ENCODE results near the gene LRCH1. TPM values are rescaled to one million over a fixed set of nuclear protein-coding genes. Genes with fewer than 3 reads are reported as not detected.

LRCH1 gene
- total and polyA plus RNA-seq, 10 of the 15 experiments (the other 5 are each of a cell fraction or from before 2014, with no cell fraction given) = 5.3 to 48.9 (median 14.4) TPM

GRCh38 chr13:46663206-46664037 lies 110.5 kb downstream of the LRCH1 start:
- POLR2A ChIA-PET = interaction anchor here (0.8 to 2.3 kb wide), 10 partner anchors 13 to 108 kb away, joined by 3 to 10 read pairs (median 4); no protein-coding TSS in a partner anchor
- Histone ChIP-seq H4K20me1 (ENCODE audit: control insufficient read depth, insufficient read depth) (no peaks in the 10 kb centered on the region), H3K4me2 (ENCODE audit: control insufficient read depth, insufficient read depth) (peak overlapping the region; percentile 30; the same call in 1 of the 2 replicates), H2AFZ (ENCODE audit: control insufficient read depth, low read depth, low read length) (no peak overlapping the region), H3K79me2 (ENCODE audit: control insufficient read depth, insufficient read depth, low read length) (peaks cover 84% of the 10 kb centered on the region), H3K36me3 (ENCODE audit: control insufficient read depth in 2 of 2, insufficient read depth in 2 of 2, low read length in 1 of 2) (no peaks in the 10 kb centered on the region; a peak in 1 of 4 replicates), H3K9ac (ENCODE audit: control insufficient read depth, insufficient read depth, low read length) (no peak overlapping the region), H3K4me3 (no peak overlapping the region), H3K27me3 (replicated peaks in 1 of 2; ENCODE audit: control insufficient read depth in 2 of 2, insufficient read depth in 2 of 2, low read length in 1 of 2) (no peaks in the 10 kb centered on the region), H3K9me3 (replicated peaks; ENCODE audit: control insufficient read depth, insufficient read depth, low read length) (no peaks in the 10 kb centered on the region), H3K4me1 (ENCODE audit: control insufficient read depth, insufficient read depth, low read length) (peaks cover 45% of the 10 kb centered on the region), H3K27ac (ENCODE audit: control insufficient read depth, insufficient read depth) (peak overlapping the region; percentile 67)
- SMC1A ChIA-PET (ENCODE audit: uncharacterized antibody, unreplicated experiment) = interaction anchor here (0.6 to 18.5 kb wide), 23 partner anchors 7 to 275 kb away, joined by 3 to 456 read pairs (median 7); no protein-coding TSS in a partner anchor
- ATAC-seq (peak; percentile 6; the same call in 2 of the 3 replicates), FAIRE-seq (no peak), DNase-seq (ENCODE audit: low read depth, low spot score) (no peak)
- CTCF ChIA-PET = interaction anchor here (0.8 to 2.6 kb wide), 8 partner anchors 18 to 112 kb away, joined by 3 to 14 read pairs (median 6); no protein-coding TSS in a partner anchor
- intact Hi-C loops (cut with micrococcal nuclease; ENCODE audit: unreplicated experiment) (no loop called here), in situ Hi-C loops (cut with MboI) (no loop called here)
- RAD21 ChIA-PET (ENCODE audit: unreplicated experiment) = interaction anchor here (0.6 to 6.7 kb wide), 18 partner anchors 9 to 169 kb away, joined by 3 to 46 read pairs (median 6); partner anchors contain the start of gene LRCH1
- TF ChIP-seq RELA (IDR thresholded peaks at IDR 0.05; ENCODE audit: borderline replicate concordance, partially characterized antibody) = no peak
- WGBS (ENCODE audit: insufficient coverage, insufficient replicate concordance, low lambda C conversion rate, missing lambda C conversion rate) = 21% methylated on average over 3 of the region's 3 CpGs
- no TSS peak for BruUV-seq (replicated peaks)

- 100% methylated on average over 3 of the region's 3 CpGs for WGBS (ENCODE audit: insufficient coverage, insufficient replicate concordance, low lambda C conversion rate, missing lambda C conversion rate)
- ChIA-PET SMC1A (ENCODE audit: uncharacterized antibody, unreplicated experiment) (interaction anchor here (0.7 to 18.5 kb wide), 15 partner anchors 8 to 112 kb away, joined by 3 to 456 read pairs (median 8); no protein-coding TSS in a partner anchor), POLR2A (interaction anchor here (0.8 to 1.5 kb wide), 4 partner anchors 8 to 86 kb away, joined by 3 to 5 read pairs (median 4); no protein-coding TSS in a partner anchor), RAD21 (ENCODE audit: unreplicated experiment) (interaction anchor here (0.7 to 6.7 kb wide), 10 partner anchors 10 to 112 kb away, joined by 3 to 46 read pairs (median 12); partner anchors contain the start of gene LRCH1), CTCF (interaction anchor here (1.2 to 1.5 kb wide), 2 partner anchors 19 to 63 kb away, joined by 3 read pairs; no protein-coding TSS in a partner anchor)
- in situ Hi-C loops (cut with MboI) (no loop called here), intact Hi-C loops (cut with micrococcal nuclease; ENCODE audit: unreplicated experiment) (no loop called here)
- Histone ChIP-seq H3K27me3 (replicated peaks in 1 of 2; ENCODE audit: control insufficient read depth in 2 of 2, insufficient read depth in 2 of 2, low read length in 1 of 2) (no peaks in the 10 kb centered on the region), H4K20me1 (ENCODE audit: control insufficient read depth, insufficient read depth) (no peaks in the 10 kb centered on the region), H3K9me3 (replicated peaks; ENCODE audit: control insufficient read depth, insufficient read depth, low read length) (no peaks in the 10 kb centered on the region), H3K4me3 (no peak overlapping the region), H3K4me1 (ENCODE audit: control insufficient read depth, insufficient read depth, low read length) (peaks cover 50% of the 10 kb centered on the region), H2AFZ (ENCODE audit: control insufficient read depth, low read depth, low read length) (no peak overlapping the region), H3K36me3 (ENCODE audit: control insufficient read depth in 2 of 2, insufficient read depth in 2 of 2, low read length in 1 of 2) (no peaks in the 10 kb centered on the region; a peak in 1 of 4 replicates), H3K4me2 (ENCODE audit: control insufficient read depth, insufficient read depth) (no peak overlapping the region), H3K9ac (ENCODE audit: control insufficient read depth, insufficient read depth, low read length) (no peak overlapping the region), H3K27ac (ENCODE audit: control insufficient read depth, insufficient read depth) (no peak overlapping the region), H3K79me2 (ENCODE audit: control insufficient read depth, insufficient read depth, low read length) (peaks cover 86% of the 10 kb centered on the region)
- no peak for FAIRE-seq
- DNase-seq (ENCODE audit: low read depth, low spot score) = no peak
- no TSS peak for BruUV-seq (replicated peaks)
- no peak for ATAC-seq
- TF ChIP-seq NR2F1 (conservative IDR thresholded peaks at IDR 0.05) (no peak), TCF12 (IDR thresholded peaks at IDR 0.05; ENCODE audit: low read depth, low read length) (no peak), ZNF217 (IDR thresholded peaks at IDR 0.05) (no peak), USF1 (IDR thresholded peaks at IDR 0.05; ENCODE audit: borderline replicate concordance, extremely low read length, insufficient read depth, low read depth, low read length) (no peak), FOXK2 (IDR thresholded peaks at IDR 0.05) (no peak), YY1 (IDR thresholded peaks at IDR 0.05; ENCODE audit: low read depth, low read length) (no peak), EGR1 (IDR thresholded peaks at IDR 0.05; ENCODE audit: borderline replicate concordance in 1 of 2, low read depth in 2 of 2, low read length in 2 of 2) (no peak), BCL3 (IDR thresholded peaks at IDR 0.05; ENCODE audit: borderline replicate concordance, insufficient read depth, low read depth, low read length, poor library complexity, severe bottlenecking) (no peak), SPI1 (IDR thresholded peaks at IDR 0.05; ENCODE audit: borderline replicate concordance, insufficient read depth, low read depth, low read length) (no peak), CHD2 (IDR thresholded peaks at IDR 0.05; ENCODE audit: borderline replicate concordance, low read depth, low read length) (no peak)
Measured at GRCh38 chr13:46664195-46664594, 111.2 kb downstream of the LRCH1 start.

Data from GM12878 (cell line).